PFSK-1 (cell line): ENCODE results near the gene COL23A1.

ENCODE experiments used
- FOXP2 ChIP-seq: optimal IDR thresholded peaks from 2 replicates; pipeline ENCODE3; 2011; ENCODE audit warnings: borderline replicate concordance, control low read depth, inconsistent platforms; ENCODE audit not compliant: insufficient read depth; ENCODE audit errors: extremely low read length, extremely low read depth
- POLR2AphosphoS5 ChIP-seq: IDR thresholded peaks from 2 replicates; pipeline ENCODE4 v1.6.1; 2012; ENCODE audit warnings: low read depth, mild to moderate bottlenecking, control low read depth, low read length, moderate library complexity
- REST ChIP-seq, 2 experiments: IDR thresholded peaks; 2 replicates each; pipeline versions ENCODE4 v1.6.1 to v1.8.0; 2011 to 2012; ENCODE audit warnings: low read depth in 2 of 2, low read length in 2 of 2, control low read depth in 1 of 2, inconsistent platforms in 1 of 2, mild to moderate bottlenecking in 1 of 2, moderate library complexity in 1 of 2; ENCODE audit not compliant: insufficient read depth in 1 of 2
- TAF1 ChIP-seq: IDR thresholded peaks from 2 replicates; pipeline ENCODE4 v1.6.1; 2012; ENCODE audit warnings: low read length, control low read depth, borderline replicate concordance; ENCODE audit not compliant: insufficient read depth

GRCh38 chr5:178227138-178227659 is 363.0 kb downstream of the COL23A1 start:
- no peak; the same call in 1 of the 2 replicates for TF ChIP-seq POLR2AphosphoS5
- no peak for TF ChIP-seq TAF1
- TF ChIP-seq REST (IDR thresholded peaks at IDR 0.05; ENCODE audit: insufficient read depth in 1 of 2, low read depth in 2 of 2, low read length in 2 of 2), result no peak
- TF ChIP-seq FOXP2, result no peak
